Lung (tissue), 12 donors: ENCODE data around the gene TMEM240. TPM values are rescaled to one million over a fixed set of nuclear protein-coding genes. Genes with fewer than 3 reads are reported as not detected.

Source experiments
- ATAC-seq: fragments of 200-7000 bp; cut with Tn5 transposase; one replicate; pipeline ENCODE4 v1.9.1; 2020; ENCODE audit warnings: moderate number of reproducible peaks; ENCODE audit not compliant: insufficient read depth, low FRiP score
- DNase-seq, 3 donors: peaks; one replicate each; pipeline ENCODE4 v3.0.0-alpha.2; 2013 to 2017
- H3K27ac ChIP-seq, 2 donors: one replicate each; pipeline ENCODE4 v1.5.1; 2013; ENCODE audit warnings: mild to moderate bottlenecking in 2 of 2, moderate library complexity in 2 of 2, control low read depth in 1 of 2, inconsistent platforms in 1 of 2, low read depth in 1 of 2, low read length in 1 of 2
- H3K27me3 ChIP-seq, 3 donors: one replicate each; pipeline ENCODE4 v1.5.1; 2013; ENCODE audit warnings: low read length in 2 of 3; ENCODE audit not compliant: control insufficient read depth in 3 of 3, insufficient read depth in 3 of 3
- H3K36me3 ChIP-seq, 4 donors: one replicate each; pipeline ENCODE4 v1.5.1; 2013; ENCODE audit warnings: low read length in 4 of 4, mild to moderate bottlenecking in 1 of 4, moderate library complexity in 1 of 4; ENCODE audit not compliant: control insufficient read depth in 4 of 4, insufficient read depth in 4 of 4
- H3K4me1 ChIP-seq, 5 donors: one replicate each; pipeline ENCODE4 v1.5.1; 2013; ENCODE audit warnings: low read length in 5 of 5, mild to moderate bottlenecking in 2 of 5, moderate library complexity in 1 of 5; ENCODE audit not compliant: control insufficient read depth in 5 of 5, insufficient read depth in 5 of 5
- H3K4me3 ChIP-seq: one replicate; pipeline ENCODE4 v1.5.1; 2013; ENCODE audit warnings: mild to moderate bottlenecking, control low read depth, moderate library complexity
- H3K9ac ChIP-seq, 2 donors: one replicate each; pipeline ENCODE4 v1.5.1; 2013; ENCODE audit warnings: low read length in 2 of 2, control low read depth in 1 of 2; ENCODE audit not compliant: insufficient read depth in 1 of 2
- H3K9me3 ChIP-seq, 4 donors: one replicate each; pipeline ENCODE4 v1.5.1; 2013; ENCODE audit warnings: low read length in 3 of 4, mild to moderate bottlenecking in 1 of 4, moderate library complexity in 1 of 4; ENCODE audit not compliant: control insufficient read depth in 4 of 4, insufficient read depth in 3 of 4
- WGBS, 2 donors: extraction: QIAGEN DNeasy Blood & Tissue Kit; methylation state at CpG; one replicate each; pipeline ENCODE4 v1.1.7; 2013; 5-methylcytosine and 5-hydroxymethylcytosine counted together
- polyA plus RNA-seq, 2 donors: library from polyadenylated mRNA; stranded (reverse); fragments of 200-250 nt; gene quantifications; one replicate each; pipeline ENCODE4 v1.2.1, GENCODE V29; 2013
- total RNA-seq, 2 donors: library from RNA; depleted of rRNA in 1 of 2; stranded (reverse); fragments of >200 nt in 1 of 2; gene quantifications; one replicate each; pipeline ENCODE4 v1.2.1, GENCODE V29; 2014 to 2021
- TF ChIP-seq, protein P1 (sequence below): IDR thresholded peaks from 2 replicates; pipeline ENCODE4 v1.5.1; 2012; ENCODE audit warnings: mild to moderate bottlenecking; ENCODE audit errors: control extremely low read depth, extremely low read depth
- donor health status: control.
- donor health status: control.
- donor health status: Bipolar disorder and iron deficiency.
- donor health status: healthy.
- donor health status: DM: yes; HTN: yes; CAD: no.

Gene TMEM240
- total and polyA plus RNA-seq, 4 donors, result 2.3 to 4.2 (median 3.1) TPM

DNA sequence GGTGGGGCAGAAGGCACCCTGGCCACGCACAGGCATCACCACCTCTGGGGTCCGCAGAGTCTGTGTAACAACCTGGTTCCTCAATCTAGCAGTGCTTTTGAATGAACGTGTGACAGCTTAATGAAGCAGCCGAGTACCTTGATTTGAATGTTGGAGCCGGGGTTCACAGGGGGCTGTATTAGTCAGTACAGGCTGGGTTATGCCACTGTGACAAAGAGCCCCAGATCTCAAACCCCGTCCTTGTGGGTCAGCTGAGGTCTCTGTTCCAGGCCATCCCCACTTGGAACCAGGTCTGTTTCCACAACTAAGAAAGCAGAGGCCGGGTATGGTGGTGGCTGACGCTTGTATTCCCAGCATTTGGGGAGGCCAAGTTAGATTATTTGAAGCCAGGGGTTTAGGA, 10.5 kb downstream of the TMEM240 start:
- TF ChIP-seq, protein P1, sequence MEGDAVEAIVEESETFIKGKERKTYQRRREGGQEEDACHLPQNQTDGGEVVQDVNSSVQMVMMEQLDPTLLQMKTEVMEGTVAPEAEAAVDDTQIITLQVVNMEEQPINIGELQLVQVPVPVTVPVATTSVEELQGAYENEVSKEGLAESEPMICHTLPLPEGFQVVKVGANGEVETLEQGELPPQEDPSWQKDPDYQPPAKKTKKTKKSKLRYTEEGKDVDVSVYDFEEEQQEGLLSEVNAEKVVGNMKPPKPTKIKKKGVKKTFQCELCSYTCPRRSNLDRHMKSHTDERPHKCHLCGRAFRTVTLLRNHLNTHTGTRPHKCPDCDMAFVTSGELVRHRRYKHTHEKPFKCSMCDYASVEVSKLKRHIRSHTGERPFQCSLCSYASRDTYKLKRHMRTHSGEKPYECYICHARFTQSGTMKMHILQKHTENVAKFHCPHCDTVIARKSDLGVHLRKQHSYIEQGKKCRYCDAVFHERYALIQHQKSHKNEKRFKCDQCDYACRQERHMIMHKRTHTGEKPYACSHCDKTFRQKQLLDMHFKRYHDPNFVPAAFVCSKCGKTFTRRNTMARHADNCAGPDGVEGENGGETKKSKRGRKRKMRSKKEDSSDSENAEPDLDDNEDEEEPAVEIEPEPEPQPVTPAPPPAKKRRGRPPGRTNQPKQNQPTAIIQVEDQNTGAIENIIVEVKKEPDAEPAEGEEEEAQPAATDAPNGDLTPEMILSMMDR, result no peak
- H3K4me3 ChIP-seq, result no peak overlapping the region
- H3K9me3 ChIP-seq, result peaks cover 0 to 6% (median 0%) of the 10 kb centered on the region in 4 donors
- H3K27me3 ChIP-seq, result no peaks in the 10 kb centered on the region
- 98 to 99% methylated on average over 8 of the region's 8 CpGs for WGBS, 2 donors
- ATAC-seq (no peak), DNase-seq (no peak)
- H3K36me3 ChIP-seq, result peaks cover 0 to 32% (median 14%) of the 10 kb centered on the region in 4 donors
- H3K27ac ChIP-seq, result no peak overlapping the region
- no peaks in the 10 kb centered on the region for H3K4me1 ChIP-seq
- H3K9ac ChIP-seq, result no peak overlapping the region

DNA sequence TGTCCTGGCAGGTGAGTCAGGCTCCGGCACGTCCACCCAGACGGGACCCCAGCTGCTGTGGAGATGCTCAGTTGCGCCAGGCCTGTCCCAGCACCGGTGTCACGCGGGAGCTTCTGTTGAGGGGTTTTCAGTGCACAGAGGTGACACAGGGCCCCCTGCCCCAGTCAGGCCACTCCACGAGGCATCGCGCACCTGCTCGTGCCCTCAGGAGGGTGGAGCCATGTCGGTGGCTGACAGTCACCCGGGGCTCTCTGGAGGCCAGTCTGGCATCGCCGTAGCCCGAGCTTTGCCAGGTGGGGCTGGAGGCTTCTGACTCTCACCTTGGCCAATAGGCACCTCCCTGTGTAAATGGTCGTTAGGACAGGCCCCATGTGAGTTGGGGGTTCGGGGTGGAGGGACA, 11.1 kb downstream of the TMEM240 start:
- DNase-seq, result no peak
- Histone ChIP-seq H3K9ac (no peak overlapping the region), H3K4me3 (no peak overlapping the region), H3K27me3 (no peaks in the 10 kb centered on the region), H3K27ac (no peak overlapping the region), H3K4me1 (no peaks in the 10 kb centered on the region), H3K9me3 (peaks cover 0 to 6% (median 0%) of the 10 kb centered on the region in 4 donors), H3K36me3 (peaks cover 0 to 31% (median 14%) of the 10 kb centered on the region in 4 donors)
- TF ChIP-seq, protein P1, result no peak
- WGBS, 2 donors, result 97 to 98% methylated on average over 16 to 18 of the region's 18 CpGs
- ATAC-seq, result no peak

DNA sequence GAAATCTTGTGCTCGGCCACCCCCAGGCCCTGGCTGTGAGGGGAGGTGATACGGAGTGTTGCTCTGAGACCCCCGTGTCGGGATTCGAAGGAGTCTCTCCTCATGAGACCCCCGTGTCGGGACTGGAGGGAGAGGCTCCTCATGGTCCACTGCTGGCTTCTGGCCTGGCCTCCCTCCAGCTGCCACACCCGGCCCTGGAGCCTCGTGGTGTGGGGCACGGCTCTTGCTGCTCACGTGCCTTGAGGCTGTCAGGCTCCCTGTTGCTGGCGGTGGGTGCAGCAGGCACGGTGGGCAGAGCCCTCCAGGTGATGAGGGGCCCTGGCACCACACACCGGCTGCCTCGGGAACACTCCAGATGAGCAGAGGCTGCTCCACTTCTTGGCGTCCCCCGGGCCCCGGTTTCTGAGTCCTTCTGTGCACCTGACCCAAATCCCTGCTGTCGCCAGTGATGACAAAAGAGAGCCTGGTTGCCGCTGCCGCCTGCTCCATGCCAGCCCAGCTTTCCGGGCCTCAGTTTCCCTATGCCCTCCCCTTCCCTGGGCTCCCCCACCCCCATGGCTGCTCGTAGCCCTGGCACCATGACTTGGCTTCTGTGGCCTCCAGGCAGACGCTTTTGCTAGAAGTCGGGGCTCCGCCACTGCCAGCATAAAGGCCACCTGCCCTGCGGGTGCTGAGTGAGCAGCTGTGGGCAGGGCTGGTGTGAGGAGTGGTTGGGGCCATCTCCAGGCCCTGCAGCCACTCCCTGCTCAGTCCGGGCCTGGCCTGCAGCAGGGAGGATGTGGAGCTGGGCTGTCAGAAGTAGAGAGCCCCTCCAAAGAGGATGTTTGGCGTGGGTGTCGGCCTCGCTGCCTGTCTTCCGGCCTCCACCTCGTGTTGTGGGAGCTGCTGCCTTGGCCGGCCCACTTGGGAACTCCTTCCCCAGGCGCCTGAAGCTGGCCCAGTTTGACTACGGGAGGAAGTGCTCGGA, 11.8 kb downstream of the TMEM240 start:
- no peak overlapping the region for H3K27ac ChIP-seq
- H3K9me3 ChIP-seq, result peaks cover 0 to 6% (median 0%) of the 10 kb centered on the region in 4 donors
- ATAC-seq (no peak), DNase-seq (no peak)
- no peaks in the 10 kb centered on the region for H3K27me3 ChIP-seq
- 93 to 94% methylated on average over 37 of the region's 37 CpGs for WGBS, 2 donors
- no peak overlapping the region for H3K4me3 ChIP-seq
- H3K9ac ChIP-seq, result no peak overlapping the region
- H3K4me1 ChIP-seq, result no peaks in the 10 kb centered on the region
- peaks cover 0 to 32% (median 15%) of the 10 kb centered on the region in 4 donors for H3K36me3 ChIP-seq
- TF ChIP-seq, protein P1, result no peak
